GM18870 (cell line): Measurements from ENCODE around the gene ATP11A.
A peak's percentile ranks its signal among the peaks of the same experiment; 100 is the strongest.
"Not testable (repeated sequence)": the region's sequence is repeated elsewhere in the genome, so short reads cannot be mapped to it uniquely, and the experiment has no call there.

Experiments used
- ATAC-seq: cut with Tn5 transposase; IDR thresholded peaks from one replicate; pipeline ENCODE4 v1.9.1; 2021; ENCODE audit warnings: moderate library complexity; ENCODE audit not compliant: unreplicated experiment

The ATP11A gene

DNA sequence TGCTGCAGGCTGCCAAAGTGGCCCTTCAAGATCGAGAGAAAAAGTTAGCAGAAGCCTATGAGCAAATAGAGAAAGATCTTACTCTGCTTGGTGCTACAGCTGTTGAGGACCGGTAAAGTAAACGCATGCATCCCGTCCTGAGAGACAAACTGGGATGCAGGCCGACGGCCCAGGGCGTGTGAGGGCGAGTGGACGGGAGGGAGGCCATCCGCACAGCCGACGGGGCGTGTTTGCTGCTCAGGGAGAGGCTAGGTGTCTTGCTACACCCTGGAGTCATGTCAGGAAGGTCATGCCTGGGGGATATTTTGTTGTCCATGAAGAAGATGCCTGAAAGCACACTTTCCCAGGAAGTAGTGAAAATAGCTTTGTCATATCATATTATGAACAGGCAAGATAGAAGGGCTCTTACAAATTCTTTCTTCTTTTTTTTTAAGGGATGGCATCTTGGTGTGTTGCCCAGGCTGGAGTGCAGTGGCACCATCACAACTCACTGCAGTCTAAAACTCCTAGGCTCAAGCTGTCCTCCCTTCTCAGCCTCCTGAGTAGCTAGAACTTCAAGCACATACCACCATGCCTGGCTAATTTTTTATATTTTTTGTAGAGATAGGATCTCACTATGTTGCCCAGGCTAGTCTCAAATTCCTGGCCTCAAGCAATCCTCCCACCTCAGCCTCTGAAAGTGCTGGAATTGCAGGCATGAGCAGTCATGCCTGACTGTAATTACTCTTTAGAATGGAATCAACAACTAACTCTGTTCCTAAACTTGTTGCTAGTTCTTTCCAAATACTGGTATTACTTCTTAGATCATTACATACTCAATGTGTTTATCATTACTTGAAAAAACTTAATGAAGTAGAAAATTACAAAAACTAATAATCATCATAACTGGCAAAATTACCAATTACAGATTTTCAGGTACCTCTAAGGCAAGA is 161.5 kb downstream of the ATP11A start:
- no peak for ATAC-seq

DNA sequence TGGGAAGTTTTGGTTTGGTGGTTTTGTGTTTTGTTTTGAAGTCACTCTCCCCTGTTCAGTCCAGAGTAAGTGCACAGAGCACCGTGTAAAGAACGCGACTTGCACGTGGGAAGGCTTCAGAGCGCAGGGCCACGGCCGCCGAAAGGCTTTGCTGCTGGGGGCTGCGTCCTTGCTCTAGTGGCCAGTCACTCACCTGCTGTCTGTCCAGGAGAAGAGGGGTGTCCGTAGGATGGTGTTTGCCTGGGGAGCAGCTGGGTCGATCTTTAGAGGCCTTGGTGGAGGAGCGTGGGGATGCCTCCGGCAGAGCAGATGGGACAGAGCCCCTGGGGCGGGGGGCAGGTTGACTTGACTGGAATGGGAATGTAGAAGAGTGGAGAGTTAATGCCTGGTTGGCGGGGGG is 162.6 kb downstream of the ATP11A start:
- ATAC-seq, result no peak

DNA sequence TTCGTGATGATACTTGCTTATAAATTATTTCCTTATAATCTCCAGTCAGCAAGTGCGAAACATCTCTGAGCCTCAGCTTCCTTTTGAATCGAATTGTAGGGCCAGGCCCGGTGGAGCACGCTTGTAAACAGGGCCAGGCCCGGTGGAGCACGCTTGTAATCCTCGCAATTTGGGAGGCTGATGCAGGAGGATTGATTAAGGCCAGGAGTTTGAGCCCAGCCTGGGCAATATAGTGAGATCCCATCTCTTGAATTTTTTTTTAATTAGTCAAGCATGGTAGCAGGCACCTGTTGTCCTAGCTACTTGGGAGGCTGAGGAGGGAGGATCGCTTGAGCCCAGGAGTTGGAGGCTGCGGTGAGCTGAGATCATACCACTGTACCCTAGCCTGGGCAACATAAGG is 163.0 kb downstream of the ATP11A start:
- ATAC-seq, result no peak

DNA sequence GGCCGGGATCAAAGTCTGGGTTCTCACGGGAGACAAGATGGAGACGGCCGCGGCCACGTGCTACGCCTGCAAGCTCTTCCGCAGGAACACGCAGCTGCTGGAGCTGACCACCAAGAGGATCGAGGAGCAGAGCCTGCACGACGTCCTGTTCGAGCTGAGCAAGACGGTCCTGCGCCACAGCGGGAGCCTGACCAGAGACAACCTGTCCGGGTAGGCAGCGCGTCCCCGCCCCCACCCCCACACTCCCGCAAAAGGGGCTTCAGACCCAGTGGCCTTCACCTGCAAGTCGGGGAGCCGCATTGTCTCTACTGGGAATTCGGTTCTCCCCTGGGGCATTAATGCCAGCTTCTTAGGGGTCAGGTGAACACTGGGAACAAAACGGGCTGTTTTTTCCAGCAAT is 164.5 kb downstream of the ATP11A start:
- no peak for ATAC-seq

DNA sequence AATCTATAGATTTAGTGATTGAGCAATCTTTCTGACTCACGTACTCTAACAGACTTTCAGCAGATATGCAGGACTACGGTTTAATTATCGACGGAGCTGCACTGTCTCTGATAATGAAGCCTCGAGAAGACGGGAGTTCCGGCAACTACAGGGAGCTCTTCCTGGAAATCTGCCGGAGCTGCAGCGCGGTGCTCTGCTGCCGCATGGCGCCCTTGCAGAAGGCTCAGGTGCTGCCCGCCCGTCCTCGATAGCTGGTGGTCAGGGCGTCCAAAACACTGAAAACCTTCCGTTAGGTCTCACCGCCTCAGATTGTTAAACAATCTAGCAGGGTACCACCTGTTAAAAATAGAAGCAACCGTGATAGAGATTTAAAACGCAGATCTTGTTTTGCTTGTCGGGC is 166.0 kb downstream of the ATP11A start:
- no peak for ATAC-seq

DNA sequence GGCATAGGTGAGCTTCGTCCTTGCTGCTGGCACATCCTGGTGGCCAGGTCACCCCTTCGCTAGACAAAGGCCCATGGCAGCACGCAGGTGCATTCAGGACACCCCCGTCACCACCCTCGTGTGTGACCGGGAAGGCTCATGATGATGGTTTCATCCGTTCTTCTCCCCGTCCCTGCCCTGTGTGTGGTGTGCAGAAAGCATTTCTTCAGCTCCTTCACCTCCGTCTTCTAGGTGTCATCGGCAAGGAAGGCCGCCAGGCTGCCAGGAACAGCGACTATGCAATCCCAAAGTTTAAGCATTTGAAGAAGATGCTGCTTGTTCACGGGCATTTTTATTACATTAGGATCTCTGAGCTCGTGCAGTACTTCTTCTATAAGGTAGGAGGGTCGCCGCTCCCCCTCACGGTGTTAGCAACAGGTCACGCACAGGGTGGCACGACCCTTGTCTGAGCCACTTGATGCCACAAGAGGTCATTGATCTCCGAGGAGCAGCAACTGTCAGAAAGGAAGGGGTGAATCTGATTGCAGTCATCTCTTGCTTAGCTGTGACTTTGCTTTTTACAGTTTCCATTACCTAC is 168.2 kb downstream of the ATP11A start:
- ATAC-seq, result no peak

DNA sequence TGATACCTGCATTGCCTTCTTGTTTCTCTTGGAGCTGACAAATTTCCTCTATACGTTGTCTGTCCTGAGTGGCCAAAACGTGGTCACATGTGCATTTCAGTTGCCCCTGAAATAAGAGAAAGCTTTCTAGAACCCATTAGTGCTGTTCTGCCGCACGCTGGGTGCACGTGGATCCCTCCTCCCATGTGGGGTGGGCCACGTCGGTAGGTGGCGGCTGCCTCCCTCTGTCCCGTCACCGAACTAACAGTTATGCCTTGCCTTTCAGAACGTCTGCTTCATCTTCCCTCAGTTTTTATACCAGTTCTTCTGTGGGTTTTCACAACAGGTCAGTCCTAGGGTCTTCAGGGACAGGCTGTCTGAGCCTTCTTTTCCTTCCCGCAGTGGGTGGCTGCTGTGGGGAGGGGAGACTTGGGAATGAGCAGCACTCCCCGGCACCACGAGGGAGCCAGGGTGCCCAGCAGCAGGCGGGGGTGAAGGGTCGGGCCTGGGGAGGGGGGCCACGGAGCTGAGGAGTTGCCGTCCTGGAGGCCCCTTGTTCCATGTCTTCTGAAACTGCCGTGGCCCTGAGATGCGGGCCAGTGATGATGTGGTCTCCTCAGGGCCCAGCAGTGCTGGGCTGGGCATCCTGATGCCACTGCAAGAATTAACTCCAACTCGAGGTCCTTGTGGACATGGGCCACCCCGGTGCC is 169.4 kb downstream of the ATP11A start:
- ATAC-seq, result no peak

DNA sequence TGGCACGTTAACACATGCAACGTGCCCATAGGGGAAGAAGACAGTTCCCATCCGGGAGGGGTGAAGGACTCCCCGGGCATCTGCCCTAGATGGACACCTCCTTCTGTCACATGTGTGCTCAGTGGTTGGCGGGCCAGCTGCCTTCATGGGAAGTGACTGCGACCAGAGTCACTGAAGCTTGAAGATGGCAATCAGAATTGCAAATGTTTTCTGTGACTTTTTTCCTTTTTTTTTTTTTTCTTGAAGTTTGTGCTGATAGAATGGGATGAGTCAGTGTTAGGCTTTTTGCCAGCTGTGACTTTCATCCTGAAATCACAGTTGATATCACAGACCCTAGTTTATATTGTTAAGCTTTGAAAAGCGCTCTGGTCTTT is 170.0 kb downstream of the ATP11A start:
- peak; percentile 58 for ATAC-seq

DNA sequence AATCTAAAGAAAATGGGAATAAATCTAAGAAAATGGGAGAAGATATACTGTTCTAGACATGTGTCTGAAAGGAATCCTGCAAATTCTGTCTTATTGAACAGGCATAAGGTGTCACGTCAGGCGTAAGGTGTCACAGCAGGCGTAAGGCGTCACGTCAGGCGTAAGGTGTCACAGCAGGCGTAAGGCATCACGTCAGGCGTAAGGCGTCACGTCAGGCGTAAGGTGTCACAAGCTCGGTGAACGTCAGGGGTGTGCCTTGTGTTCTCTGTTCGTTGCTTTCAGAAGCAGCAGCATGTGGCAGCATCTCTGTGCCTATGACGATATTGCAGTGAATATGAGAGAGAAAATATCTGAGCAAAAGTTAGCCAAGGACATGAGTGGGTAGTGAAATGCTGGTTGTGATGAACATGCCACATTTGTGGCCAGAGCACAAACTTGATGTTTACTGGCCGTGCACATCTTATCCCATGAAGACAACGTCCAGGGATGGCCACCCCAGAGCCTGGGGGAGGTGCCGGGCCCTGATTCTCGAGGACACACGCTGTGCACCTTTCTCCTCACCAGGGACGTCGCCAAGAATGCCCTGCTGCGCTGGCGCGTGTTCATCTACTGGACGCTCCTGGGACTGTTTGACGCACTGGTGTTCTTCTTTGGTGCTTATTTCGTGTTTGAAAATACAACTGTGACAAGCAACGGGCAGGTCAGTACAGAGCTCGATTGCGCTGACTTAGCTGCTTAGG is 172.2 kb downstream of the ATP11A start:
- no peak for ATAC-seq

DNA sequence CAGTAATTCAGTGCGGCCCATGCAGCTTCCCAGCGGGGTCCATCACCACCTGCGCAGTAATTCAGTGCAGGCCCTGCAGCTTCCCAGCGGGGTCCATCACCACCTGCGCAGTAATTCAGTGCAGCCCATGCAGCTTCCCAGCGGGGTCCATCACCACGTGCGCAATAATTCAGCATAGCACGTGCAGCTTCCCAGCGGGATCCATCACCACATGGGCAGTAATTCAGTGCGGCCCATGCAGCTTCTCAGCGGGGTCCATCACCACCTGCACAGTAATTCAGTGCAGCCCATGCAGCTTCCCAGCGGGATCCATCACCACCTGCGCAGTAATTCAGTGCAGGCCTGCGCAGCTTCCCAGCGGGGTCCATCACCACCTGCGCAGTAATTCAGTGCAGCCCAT is 173.5 kb downstream of the ATP11A start:
- ATAC-seq, result not testable (repeated sequence)

DNA sequence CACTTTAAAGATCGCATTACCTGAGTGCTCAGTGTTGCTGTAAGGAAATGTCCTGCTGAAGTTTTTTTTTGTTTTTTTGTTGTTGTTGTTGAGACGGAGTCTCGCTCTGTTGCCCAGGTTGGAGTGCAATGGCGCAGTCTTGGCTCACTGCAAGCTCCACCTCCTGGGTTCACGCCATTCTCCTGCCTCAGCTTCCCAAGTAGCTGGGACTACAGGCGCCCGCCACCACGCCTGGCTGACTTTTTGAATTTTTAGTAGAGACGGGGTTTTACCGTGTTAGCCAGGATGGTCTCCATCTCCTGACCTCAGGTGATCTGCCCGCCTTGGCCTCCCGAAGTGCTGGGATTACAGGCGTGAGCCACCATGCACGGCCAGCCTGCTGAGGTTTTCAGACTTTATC is 175.6 kb downstream of the ATP11A start:
- ATAC-seq, result not testable (repeated sequence)

DNA sequence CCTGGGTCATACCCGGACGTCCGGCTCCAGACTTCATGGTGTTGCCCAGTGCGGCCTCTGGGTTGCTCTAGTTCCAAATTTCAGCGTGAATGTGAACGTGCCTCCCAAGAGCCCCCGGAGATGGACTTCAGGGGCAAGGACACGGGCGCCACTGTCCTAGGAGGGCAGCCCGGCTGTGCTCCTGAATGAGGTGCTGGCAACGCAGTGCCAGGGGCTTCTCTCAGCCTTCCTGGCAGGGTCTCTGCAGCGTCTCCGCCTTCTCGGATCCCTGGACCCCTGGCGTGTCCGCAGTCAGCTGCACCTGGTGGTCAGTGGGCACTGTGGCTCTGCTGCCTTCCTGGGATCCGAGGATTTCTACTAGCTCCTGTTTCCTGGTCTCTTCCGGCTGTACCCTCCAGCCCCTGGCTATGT is 177.5 kb downstream of the ATP11A start:
- no peak for ATAC-seq

DNA sequence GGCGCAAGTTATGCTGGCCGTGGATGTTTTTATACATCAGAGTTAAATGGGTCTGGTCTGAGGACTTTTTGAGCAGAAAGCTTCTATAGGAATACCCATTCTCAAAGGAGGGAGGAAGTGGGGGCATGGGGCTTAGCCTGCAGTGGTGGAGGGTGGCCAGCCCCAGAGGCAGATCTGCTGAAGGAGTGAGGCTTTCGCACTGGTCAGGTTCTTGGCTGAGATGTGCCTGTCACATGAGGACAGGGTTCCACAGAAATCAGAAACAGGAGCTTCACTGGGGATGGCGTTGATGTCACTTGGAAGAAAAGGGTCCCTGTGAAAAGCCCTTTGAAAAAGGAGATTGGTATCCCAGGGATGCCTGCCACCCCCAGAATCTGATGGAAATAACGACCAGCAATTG is 178.5 kb downstream of the ATP11A start:
- no peak for ATAC-seq

DNA sequence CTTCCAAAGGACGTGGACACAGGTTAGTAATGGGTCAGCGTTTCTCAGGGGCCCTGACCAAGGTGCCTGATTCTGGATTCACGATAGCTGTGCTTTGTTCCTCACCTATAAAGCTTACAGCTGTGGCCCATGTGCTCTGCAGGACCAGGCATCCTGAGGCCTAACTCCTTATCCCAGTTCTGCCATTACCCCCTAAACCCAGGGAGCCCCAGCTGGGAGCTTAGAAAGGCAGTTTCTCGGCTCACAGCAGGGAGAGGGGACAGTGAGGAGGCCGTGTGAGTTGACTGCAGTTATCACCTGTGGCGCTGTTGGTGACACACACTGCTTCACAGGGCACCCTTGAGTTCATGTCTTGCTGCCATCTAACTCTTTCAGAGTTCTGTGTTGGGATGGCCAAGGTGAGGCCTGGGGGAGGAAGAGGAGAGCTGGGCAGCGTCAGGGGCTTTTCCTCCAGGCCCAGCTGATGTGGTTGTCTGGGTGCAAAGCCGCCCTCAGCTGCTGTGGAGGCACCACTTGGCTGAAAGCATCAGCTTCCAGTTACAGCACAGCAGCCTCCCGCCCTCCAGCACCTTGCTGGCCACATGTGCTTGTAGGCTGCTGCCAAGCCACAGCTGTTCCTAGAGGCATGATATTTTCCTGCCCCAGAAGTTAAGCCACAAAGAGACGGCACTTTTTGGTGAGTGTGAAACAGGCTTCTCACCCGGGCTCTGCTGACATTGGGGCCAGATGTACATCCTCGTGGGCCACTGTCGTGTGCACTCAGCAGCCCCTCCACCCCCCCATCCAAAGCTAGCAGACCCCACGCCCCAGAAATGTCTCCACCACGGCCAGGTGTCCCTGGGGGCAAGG is 179.6 kb downstream of the ATP11A start:
- ATAC-seq, result no peak

DNA sequence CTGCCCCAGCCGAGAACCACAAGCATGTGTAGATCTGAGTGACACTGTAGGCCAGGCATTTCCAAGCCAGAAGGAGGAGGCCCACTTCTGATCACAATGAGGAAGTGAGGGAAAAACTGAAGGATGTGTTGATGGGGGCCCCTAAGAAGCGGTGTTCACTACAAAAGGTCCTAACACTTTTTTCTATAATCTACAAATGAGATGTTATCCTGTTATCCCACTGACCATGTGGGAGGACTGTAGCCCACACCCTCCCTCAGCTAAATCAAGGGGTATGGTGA is 180.2 kb downstream of the ATP11A start:
- ATAC-seq, result no peak

DNA sequence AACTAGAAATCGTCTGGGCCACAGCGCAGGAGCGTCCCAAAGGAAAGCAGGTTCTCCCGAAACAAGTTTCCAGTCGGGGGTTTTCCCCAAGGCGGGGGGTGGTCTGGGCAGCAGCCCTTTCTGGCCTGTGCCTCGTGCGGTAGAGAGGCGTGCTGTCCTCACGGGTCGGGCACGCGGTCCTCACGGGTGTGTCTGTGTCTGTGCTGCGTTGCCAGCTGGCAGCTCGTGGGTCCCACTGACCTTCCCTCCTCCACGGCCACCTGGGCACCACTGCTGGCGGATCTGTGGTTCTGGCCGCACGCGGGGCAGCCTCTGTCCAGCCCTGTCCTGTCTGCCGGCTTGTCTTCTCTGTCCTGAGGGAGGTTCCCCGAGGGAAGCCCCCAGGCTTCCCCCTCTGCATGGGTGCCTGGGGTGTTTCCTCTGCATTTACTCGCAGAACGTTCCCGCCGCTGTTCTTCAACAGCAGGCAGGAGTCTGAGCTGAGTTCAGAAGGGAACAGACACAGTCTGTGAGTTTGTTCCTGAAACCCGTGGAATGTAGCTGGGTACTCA is 181.0 kb downstream of the ATP11A start:
- ATAC-seq, result no peak

DNA sequence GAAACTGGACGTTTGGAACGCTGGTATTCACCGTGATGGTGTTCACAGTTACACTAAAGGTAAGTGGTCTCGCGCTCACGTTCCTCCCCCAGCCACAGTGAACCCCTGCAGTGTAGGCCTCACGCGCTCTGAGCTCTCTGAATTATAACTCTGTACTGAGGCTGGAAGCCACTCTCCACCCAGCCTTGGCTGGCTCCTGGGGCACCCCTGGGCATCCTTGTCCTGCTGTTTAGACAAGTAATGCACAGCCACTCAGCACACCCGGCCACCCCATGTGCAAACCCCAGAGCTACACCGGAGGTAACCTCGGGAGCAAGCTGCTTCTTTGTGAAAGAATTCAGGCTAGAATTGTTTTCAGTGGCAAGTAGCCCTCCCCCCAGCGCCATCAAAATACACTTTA is 181.9 kb downstream of the ATP11A start:
- no peak for ATAC-seq

DNA sequence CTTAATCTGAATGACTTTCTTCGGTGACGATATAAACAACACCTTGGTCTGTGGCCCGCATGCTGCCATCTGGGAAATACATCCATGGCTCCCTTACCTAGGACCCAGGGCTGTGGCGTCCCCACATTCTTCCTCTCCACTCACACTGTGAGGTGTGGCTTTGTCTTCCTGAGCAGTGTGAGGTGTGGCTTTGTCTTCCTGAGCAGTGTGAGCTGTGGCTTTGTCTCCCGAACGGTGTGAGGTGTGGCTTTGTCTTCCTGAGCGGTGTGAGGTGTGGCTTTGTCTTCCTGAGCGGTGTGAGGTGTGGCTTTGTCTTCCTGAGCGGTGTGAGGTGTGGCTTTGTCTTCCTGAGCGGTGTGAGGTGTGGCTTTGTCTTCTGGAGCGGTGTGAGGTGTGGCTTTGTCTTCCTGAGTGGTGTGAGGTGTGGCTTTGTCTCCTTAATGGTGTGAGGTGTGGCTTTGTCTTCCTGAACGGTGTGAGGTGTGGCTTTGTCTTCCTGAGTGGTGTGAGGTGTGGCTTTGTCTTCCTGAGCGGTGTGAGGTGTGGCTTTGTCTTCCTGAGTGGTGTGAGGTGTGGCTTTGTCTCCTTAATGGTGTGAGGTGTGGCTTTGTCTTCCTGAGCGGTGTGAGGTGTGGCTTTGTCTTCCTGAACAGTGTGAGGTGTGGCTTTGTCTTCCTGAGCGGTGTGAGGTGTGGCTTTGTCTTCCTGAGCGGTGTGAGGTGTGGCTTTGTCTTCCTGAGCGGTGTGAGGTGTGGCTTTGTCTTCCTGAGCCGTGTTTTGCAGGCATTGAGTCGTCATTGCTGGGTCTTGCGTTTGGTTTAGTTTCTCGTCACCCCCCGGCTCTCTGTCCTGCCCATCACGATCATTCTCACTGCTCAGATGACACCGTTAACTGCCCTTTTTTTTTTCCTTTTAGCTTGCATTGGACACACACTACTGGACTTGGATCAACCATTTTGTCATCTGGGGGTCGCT is 183.1 kb downstream of the ATP11A start:
- ATAC-seq, result peak; percentile 18
